GM19438 (cell line): ENCODE data around the gene UBE2D2.

Experiments
- ATAC-seq: cut with Tn5 transposase; IDR thresholded peaks from one replicate; pipeline ENCODE4 v1.9.1; 2021; ENCODE audit warnings: low read depth; ENCODE audit not compliant: unreplicated experiment

The UBE2D2 gene

GRCh38 chr5:139657363-139658321 lies 96.5 kb downstream of the UBE2D2 start:
- no peak for ATAC-seq

GRCh38 chr5:139658501-139658927 lies 97.4 kb downstream of the UBE2D2 start:
- ATAC-seq: no peak

- ATAC-seq: no peak
Observed at GRCh38 chr5:139658928-139659667, 98.0 kb downstream of the UBE2D2 start.

- ATAC-seq: no peak
Observed at GRCh38 chr5:139659695-139660101, 98.6 kb downstream of the UBE2D2 start.

- no peak for ATAC-seq
Observed at GRCh38 chr5:139660105-139660922, 99.2 kb downstream of the UBE2D2 start.

- no peak for ATAC-seq
Observed at GRCh38 chr5:139660923-139661814, 100.0 kb downstream of the UBE2D2 start.

GRCh38 chr5:139662617-139663016 lies 101.5 kb downstream of the UBE2D2 start:
- ATAC-seq: no peak

- ATAC-seq: no peak
Observed at GRCh38 chr5:139663207-139664085, 102.3 kb downstream of the UBE2D2 start.

- no peak for ATAC-seq
Observed at GRCh38 chr5:139664086-139664693, 103.1 kb downstream of the UBE2D2 start.

GRCh38 chr5:139664727-139665351 lies 103.7 kb downstream of the UBE2D2 start:
- ATAC-seq: no peak

GRCh38 chr5:139665626-139666025 lies 104.5 kb downstream of the UBE2D2 start:
- no peak for ATAC-seq

GRCh38 chr5:139666551-139666950 lies 105.4 kb downstream of the UBE2D2 start:
- ATAC-seq: no peak

GRCh38 chr5:139667001-139667729 lies 106.0 kb downstream of the UBE2D2 start:
- no peak for ATAC-seq

- ATAC-seq: no peak
Observed at GRCh38 chr5:139667730-139668063, 106.6 kb downstream of the UBE2D2 start.

GRCh38 chr5:139668064-139668880 lies 107.1 kb downstream of the UBE2D2 start:
- no peak for ATAC-seq

- ATAC-seq: no peak
Observed at GRCh38 chr5:139668924-139669661, 108.0 kb downstream of the UBE2D2 start.
